H1 (cell line): Measurements from ENCODE around the gene C3orf52. TPM values are rescaled to one million over a fixed set of nuclear protein-coding genes. Genes with fewer than 3 reads are reported as not detected.

Experiments
- microRNA counts: library from miRNA; unstranded; fragments of <30 nt; microRNA quantifications from one replicate; lab custom pipeline; 2015
- microRNA-seq, 2 experiments: library from miRNA; unstranded; fragments of <30 nt; microRNA quantifications; one replicate each; pipeline versions ENCODE4 to v1.2.0, GENCODE V29; 2016 to 2020; ENCODE audit warnings: borderline microRNAs expressed in 2 of 2, borderline number of aligned reads in 2 of 2, borderline replicate concordance in 1 of 2
- polyA plus RNA-seq, 7 experiments: library from polyadenylated mRNA; depleted of rRNA in 3 of 7; stranded (reverse) in 5 of 7; unstranded in 2 of 7; fragments of >200 nt in 5 of 7; fragments of 200-250 nt in 2 of 7; gene quantifications; 1 replicate in 5 of 7; 2 replicates in 1 of 7; 4 replicates in 1 of 7; pipeline versions ENCODE4 v1.2.1 to v1.2.3, GENCODE V29; 2011 to 2013; ENCODE audit warnings: missing spikeins in 2 of 7, mixed read lengths in 2 of 7
- small RNA-seq: library from polyadenylated mRNA; stranded (forward); fragments of <200 nt; extraction: miRNeasy Mini kit (QIAGEN cat#:217004); gene quantifications from one replicate; pipeline ENCODE3, GENCODE V24; 2013; ENCODE audit not compliant: insufficient read depth
- total RNA-seq: library from RNA; stranded (reverse); fragmentation: NEBNext Ultra II Directional; extraction: Animal tissue kit (Norgen Biotek cat#: 25700); gene quantifications from 2 replicates; pipeline ENCODE4 v1.2.1, GENCODE V29; 2021

The C3orf52 gene
- total and polyA plus RNA-seq, 2 of the 8 experiments (the other 6 are each of a cell fraction or from before 2014, with no cell fraction given), result 9.7 to 13.1 TPM

MicroRNAs within 50 kb of the gene (microRNA counts, 767-probe panel; counts per million panel counts)
- microRNA hsa-miR-567 (lab: Ali Mortazavi, UCI), result 879 counts per million, percentile 95 among the panel's probes with 10 or more counts

Small RNAs within 50 kb of the gene (microRNA-seq; reads per million reads assigned to microRNA genes)
- gene MIR567, result 0 reads per million in 2 experiments

Small RNAs within 50 kb of the gene (small RNA-seq; reads per million reads assigned to genes)
- gene MIR567, result not detected

Other genes starting within 250 kb of the C3orf52 start
- gene PHLDB2, start 227.1 kb upstream of the C3orf52 start, total RNA-seq, result 22.6 and 26.6 TPM in 2 replicates
- gene PHLDB2, start 227.1 kb upstream of the C3orf52 start, polyA plus RNA-seq (2011; rRNA removed), result 5.0 and 5.8 TPM in 2 replicates
- gene ABHD10, start 107.4 kb upstream of the C3orf52 start, total RNA-seq, result 24.6 and 27.5 TPM in 2 replicates
- 5.8 and 10.9 TPM in 2 replicates for gene ABHD10, start 107.4 kb upstream of the C3orf52 start, polyA plus RNA-seq (2011; rRNA removed)
- 7.2 and 7.5 TPM in 2 replicates for gene TAGLN3, start 87.5 kb upstream of the C3orf52 start, total RNA-seq
- 6.3 and 6.9 TPM in 2 replicates for gene TAGLN3, start 87.5 kb upstream of the C3orf52 start, polyA plus RNA-seq (2011; rRNA removed)
- gene TMPRSS7, start 51.7 kb upstream of the C3orf52 start, total RNA-seq, result not detected in 2 replicates
- 0.05 TPM in 1 of 2 replicates, not detected in the other for gene TMPRSS7, start 51.7 kb upstream of the C3orf52 start, polyA plus RNA-seq (2011; rRNA removed)
- gene GCSAM, start 46.9 kb downstream of the C3orf52 start, total RNA-seq, result not detected in 2 replicates
- not detected in 2 replicates for gene GCSAM, start 46.9 kb downstream of the C3orf52 start, polyA plus RNA-seq (2011; rRNA removed)
- gene SLC9C1, start 207.8 kb downstream of the C3orf52 start, total RNA-seq, result 0.24 and 1.1 TPM in 2 replicates
- gene SLC9C1, start 207.8 kb downstream of the C3orf52 start, polyA plus RNA-seq (2011; rRNA removed), result 0.06 and 0.15 TPM in 2 replicates
- 50.2 and 51.9 TPM in 2 replicates for gene CD200, start 246.8 kb downstream of the C3orf52 start, total RNA-seq
- 25.0 and 45.8 TPM in 2 replicates for gene CD200, start 246.8 kb downstream of the C3orf52 start, polyA plus RNA-seq (2011; rRNA removed)